ENCODE results near the gene LTBP1.

Gene LTBP1

GRCh38 chr2:33207151-33207740 is 260.5 kb downstream of the LTBP1 start:
- DNase-seq, result no peak

- no peak for DNase-seq
Measured at GRCh38 chr2:33208400-33208799, 261.6 kb downstream of the LTBP1 start.

- DNase-seq, result no peak
Measured at GRCh38 chr2:33209976-33210375, 263.2 kb downstream of the LTBP1 start.

DNA sequence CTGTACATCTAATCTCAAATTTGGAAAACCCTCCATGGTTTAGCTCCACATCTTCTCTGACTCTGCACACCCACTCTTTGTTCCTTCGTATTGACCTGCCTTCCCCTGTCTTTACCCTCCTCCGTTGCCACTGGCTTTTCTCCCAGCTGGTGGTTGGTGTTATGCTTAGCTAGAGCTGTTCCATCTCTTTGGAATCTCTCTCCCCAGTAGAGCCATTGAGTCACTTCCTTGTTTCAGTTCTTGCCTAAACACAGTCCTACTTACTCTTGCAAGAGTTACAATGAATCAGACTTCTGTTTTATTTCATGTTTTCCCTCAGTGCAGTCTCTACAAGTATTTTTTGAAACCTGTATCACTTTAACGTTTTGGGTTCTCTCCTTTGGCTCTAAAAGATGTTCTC is 263.9 kb downstream of the LTBP1 start:
- no peak for DNase-seq

DNA sequence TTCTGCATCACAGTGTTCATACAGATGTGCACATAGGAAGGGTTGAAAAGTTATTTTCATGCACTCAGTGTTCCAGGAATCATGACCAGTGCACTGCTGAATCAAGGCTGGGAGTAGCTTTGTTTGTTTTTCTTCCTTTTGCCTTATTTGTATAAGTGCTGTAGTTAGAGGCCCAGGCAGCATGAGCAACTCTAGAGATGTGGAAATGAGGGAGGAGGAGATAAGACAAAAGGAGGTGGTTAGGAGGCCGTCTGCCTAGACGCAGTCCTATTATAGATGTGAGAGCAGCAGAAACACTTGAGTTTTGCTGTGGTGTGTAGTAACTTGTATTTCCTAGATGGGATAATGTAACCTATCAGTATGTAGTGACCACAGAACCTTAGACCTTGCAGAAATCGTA is 265.4 kb downstream of the LTBP1 start:
- DNase-seq, result no peak

GRCh38 chr2:33213244-33213643 is 266.5 kb downstream of the LTBP1 start:
- no peak for DNase-seq

- no peak for DNase-seq
Measured at GRCh38 chr2:33213648-33214047, 266.9 kb downstream of the LTBP1 start.

- DNase-seq, result no peak
Measured at GRCh38 chr2:33214436-33214835, 267.7 kb downstream of the LTBP1 start.

DNA sequence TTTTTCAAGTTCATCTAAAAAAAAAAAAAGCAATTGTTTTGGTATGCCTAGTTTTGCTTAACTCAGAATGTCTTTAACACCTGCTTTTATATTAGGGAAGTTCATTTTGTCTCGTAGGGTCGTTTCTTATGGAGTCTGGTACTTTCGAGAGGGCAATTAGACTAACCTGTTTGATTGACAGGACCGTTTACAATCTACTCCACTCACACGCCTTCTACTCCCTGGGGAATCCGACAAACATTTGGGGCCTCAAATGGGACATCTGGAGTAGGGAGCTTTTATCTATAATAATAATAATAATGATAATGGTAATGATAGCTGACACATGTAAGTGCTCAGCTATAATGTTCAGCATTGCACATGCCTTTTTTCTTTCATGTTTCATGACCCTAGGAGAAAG is 268.1 kb downstream of the LTBP1 start:
- DNase-seq, result no peak

- no peak for DNase-seq
Measured at GRCh38 chr2:33215299-33215698, 268.5 kb downstream of the LTBP1 start.

DNA sequence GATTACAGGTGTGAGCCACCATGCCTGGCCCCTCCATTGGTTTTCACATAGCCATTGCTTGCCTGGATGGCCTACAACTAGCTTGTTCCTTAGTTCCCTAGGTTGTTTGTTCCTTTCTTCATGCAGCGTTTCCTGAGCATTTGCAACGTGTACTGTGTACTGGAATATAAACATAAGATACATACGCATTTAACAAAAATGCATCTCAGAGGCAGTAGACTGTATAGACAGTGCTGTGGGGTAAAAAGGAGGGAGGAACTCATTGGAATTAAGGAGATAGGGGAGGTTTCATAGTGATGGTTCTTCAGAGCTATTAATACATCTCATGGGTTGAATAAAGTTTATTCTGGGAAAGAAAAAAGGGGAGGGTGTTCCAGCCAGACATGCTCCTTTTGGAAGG is 269.2 kb downstream of the LTBP1 start:
- no peak for DNase-seq

GRCh38 chr2:33216508-33217182 is 269.9 kb downstream of the LTBP1 start:
- DNase-seq, result no peak

- no peak for DNase-seq
Measured at GRCh38 chr2:33217406-33217805, 270.7 kb downstream of the LTBP1 start.

DNA sequence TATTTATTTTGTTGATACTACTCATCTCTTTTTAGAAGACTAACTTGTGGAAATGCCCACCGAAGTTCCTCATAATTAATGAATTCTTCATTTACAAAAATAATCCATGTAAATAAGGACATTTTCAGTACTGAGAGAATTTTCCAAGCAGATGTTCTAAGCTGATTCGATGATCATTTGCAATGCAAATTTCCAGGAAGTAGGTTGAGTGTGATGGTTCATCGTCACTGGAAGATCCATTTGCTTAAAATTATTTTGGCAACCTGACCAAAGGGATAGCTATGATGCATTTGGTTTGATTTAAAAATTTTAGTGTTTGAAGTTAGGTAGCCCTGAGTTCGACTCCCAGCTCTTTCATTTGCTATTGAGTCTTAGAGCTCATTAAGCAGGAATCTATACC is 272.4 kb downstream of the LTBP1 start:
- DNase-seq, result no peak

DNA sequence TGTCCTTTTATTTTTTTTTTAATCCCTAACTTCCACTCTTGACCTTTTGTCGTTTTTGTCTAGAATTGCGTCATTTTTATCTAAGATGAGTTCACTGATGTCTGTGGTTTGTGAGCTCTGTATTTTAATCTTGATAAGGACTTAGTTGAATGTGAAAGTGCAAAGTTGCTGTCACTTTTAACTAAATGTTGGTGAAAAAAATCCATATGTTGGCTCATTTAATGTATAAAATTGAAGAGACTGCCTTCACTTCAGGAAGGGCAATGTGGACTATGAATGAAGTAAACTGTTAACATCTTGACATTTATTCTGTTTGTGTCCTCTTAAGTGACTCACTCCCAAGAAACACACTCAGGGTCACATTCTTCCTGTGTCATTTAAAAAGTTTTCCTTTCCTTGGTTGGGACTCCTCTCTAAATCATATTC is 273.1 kb downstream of the LTBP1 start:
- DNase-seq, result no peak

DNA sequence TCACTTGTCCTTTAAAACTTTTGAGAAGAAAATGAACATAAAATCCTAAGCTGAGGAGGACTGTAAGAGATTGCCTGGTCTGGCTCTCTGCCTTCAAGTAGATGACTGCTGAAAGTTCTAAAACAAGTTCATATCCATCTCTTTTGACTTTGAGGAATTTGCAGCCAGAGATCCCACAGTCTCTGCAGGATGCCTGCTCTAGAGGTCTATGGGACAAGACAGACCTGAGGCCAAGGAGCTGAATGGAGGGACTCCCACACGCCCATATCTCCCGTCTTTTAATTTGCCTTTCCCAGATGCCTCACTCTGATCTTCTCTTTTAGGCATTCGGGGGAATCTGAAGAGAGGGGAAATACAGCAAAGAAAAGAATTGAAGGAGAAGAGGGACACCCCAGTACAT is 273.8 kb downstream of the LTBP1 start:
- DNase-seq, result no peak

GRCh38 chr2:33221046-33221784 is 274.5 kb downstream of the LTBP1 start:
- DNase-seq, result no peak

GRCh38 chr2:33222309-33222708 is 275.6 kb downstream of the LTBP1 start:
- no peak for DNase-seq

- no peak for DNase-seq
Measured at GRCh38 chr2:33223856-33224255, 277.1 kb downstream of the LTBP1 start.

DNA sequence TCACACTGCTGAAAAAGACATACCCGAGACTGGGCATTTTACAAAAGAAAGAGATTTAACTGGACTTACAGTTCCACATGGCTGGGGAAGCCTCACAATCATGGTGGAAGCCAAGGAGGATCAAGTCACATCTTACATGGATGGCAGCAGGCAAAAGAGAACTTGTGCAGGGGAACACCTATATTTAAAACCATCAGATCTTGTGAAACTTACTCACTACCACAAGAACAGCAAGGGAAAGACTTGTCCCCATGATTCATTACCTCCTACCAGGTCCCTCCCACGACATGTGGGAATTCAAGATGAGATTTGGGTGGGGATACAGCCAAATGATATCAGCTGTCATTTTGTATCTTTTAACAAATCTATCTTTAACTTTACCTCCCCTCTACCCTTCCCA is 278.6 kb downstream of the LTBP1 start:
- DNase-seq, result no peak

DNA sequence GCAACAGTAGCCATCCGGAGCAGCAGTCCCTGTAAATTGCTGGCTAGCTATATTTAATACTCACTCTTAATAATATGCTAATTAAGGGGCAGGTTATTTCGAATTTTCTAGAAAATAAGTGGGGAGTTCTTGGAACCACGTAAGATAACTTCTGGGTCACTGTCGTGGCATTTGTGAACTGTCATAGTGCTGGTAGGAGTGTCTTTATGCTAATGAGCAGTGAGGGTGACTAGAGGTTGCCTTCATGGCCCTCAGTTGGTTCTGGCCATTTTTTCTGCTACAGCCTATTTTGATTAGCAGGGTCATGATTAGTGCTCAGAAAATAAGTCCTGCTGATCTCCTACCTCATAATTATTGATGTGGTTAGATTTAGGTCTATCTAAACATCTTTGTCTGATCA is 279.8 kb downstream of the LTBP1 start:
- no peak for DNase-seq

DNA sequence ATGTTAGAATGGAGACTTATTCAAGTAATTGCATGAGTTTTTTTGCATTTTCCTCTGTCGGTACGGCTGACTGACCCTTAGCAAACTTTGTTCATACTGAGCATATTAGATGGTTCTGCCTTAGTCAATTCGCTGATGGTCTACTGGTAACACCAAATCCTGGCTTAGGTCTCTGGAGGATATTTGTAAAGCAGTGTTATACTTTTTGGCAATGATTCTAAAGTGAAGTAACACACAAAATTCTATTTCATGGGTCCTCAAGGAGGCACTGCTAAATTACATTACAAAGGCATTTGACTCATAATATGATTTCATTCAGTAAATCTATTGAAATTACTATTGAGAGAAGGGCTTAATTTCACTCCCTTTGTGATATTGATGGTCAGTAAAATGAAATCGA is 282.9 kb downstream of the LTBP1 start:
- no peak for DNase-seq

GRCh38 chr2:33230195-33230594 is 283.4 kb downstream of the LTBP1 start:
- DNase-seq, result no peak

GRCh38 chr2:33230842-33231241 is 284.1 kb downstream of the LTBP1 start:
- DNase-seq, result no peak

Data from central memory CD4-positive, alpha-beta T cell (primary cell).